Hepatocyte (in vitro differentiated cells): Measurements from ENCODE around the gene DPCD.

Source experiments
- EZH2 ChIP-seq: fragments of 200-600 bp; sonication (generic); IDR thresholded peaks from 2 replicates; pipeline ENCODE4 v1.6.1; 2016; ENCODE audit warnings: antibody characterized with exemption, mild to moderate bottlenecking, borderline replicate concordance
- EZH2phosphoT487 ChIP-seq: fragments of 200-600 bp; sonication (generic); IDR thresholded peaks from one replicate; pipeline ENCODE4 v1.6.1; 2018; ENCODE audit warnings: antibody characterized with exemption, mild to moderate bottlenecking, low read depth, moderate library complexity; ENCODE audit not compliant: unreplicated experiment, severe bottlenecking
- TF ChIP-seq, protein P1 (sequence below): fragments of 200-600 bp; sonication (generic); IDR thresholded peaks from 2 replicates; pipeline ENCODE4 v1.5.1; 2016; ENCODE audit warnings: antibody characterized with exemption, mild to moderate bottlenecking; ENCODE audit not compliant: poor library complexity

DNA sequence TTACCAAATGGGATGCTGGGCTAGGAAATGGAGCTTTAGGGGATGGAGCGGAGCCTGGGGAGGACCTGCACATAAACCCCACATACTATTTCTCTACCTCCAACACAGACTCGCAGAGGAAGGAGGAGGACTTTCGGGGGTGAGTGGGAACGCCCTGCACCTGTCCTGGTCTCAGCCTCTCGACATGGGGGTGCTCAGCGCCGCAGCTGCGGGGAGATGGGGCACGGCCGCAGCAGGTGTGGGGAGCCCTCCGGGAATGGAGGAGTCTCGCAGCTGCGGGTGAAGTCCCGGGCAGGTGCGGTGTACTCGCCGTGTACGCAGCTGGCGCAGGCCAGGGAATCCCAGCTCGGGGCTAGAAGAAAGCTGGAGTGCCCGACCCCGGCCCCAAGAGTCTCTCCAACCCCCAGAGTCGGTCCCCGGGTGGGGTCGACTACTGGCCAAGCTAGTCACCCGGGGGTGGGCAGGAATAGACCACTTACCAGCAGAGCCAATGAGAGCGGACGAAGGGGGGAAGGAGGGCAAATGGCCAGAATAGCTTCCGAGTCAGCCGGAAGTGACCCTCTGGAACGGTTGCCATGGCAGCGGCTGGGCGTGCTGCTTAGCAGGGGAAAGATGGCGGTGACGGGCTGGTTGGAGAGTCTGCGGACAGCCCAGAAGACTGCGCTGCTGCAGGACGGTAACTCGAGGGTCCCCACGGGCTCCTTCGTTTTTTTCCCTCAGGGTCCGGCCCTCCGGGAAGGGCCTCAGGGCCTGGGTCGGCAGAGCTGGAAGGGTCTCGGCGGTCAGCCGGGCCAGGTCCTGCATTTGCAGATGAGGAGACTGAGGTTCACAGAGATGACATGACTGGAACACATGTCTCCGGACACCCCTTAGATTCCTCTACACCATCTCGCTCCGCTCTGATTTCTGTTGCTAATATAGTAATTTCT, at the start of gene DPCD, which contains the start of gene POLL:
- TF ChIP-seq, protein P1, sequence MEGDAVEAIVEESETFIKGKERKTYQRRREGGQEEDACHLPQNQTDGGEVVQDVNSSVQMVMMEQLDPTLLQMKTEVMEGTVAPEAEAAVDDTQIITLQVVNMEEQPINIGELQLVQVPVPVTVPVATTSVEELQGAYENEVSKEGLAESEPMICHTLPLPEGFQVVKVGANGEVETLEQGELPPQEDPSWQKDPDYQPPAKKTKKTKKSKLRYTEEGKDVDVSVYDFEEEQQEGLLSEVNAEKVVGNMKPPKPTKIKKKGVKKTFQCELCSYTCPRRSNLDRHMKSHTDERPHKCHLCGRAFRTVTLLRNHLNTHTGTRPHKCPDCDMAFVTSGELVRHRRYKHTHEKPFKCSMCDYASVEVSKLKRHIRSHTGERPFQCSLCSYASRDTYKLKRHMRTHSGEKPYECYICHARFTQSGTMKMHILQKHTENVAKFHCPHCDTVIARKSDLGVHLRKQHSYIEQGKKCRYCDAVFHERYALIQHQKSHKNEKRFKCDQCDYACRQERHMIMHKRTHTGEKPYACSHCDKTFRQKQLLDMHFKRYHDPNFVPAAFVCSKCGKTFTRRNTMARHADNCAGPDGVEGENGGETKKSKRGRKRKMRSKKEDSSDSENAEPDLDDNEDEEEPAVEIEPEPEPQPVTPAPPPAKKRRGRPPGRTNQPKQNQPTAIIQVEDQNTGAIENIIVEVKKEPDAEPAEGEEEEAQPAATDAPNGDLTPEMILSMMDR = no peak
- TF ChIP-seq EZH2 (no peak), EZH2phosphoT487 (no peak)
